ENCODE measurements around the gene PIGW. TPM values are rescaled to one million over a fixed set of nuclear protein-coding genes. Genes with fewer than 3 reads are reported as not detected.

PIGW gene
- polyA plus RNA-seq, 2 donors = 4.5 to 8.1 TPM

DNA sequence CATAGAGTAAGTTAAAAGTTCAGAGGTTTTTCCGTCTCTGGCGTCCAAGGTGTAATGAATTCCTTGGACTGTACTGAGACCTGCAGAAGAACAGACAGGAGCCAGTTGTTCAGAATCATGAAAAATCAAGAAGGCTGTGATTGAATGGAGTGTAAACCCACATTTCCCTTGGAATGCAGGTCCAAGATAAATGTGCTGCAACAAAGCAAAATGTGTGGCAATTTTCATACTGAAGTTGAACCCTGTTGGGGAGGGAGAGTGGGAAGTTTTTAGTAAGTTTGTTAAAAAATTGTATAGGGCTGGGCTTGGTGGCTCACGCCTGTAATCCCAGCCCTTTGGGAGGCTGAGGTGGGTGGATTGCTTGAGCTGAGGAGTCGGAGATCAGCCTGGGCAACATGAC, 31.3 kb downstream of the PIGW start:
- H3K36me3 ChIP-seq (ENCODE audit: control insufficient read depth in 2 of 2, insufficient read depth in 2 of 2, low read length in 1 of 2) = peaks cover 0 to 15% of the 10 kb centered on the region in 2 donors
- H3K9me3 ChIP-seq (ENCODE audit: control insufficient read depth in 2 of 2, insufficient read depth in 1 of 2, low read depth in 1 of 2, low read length in 1 of 2) = no peaks in the 10 kb centered on the region
- no peak overlapping the region for H3K4me3 ChIP-seq (ENCODE audit: low read depth in 1 of 2, low read length in 2 of 2)
- H3K4me1 ChIP-seq (ENCODE audit: control insufficient read depth in 2 of 2, insufficient read depth in 2 of 2, low read length in 1 of 2) = no peaks in the 10 kb centered on the region
- no peak overlapping the region for H3K27ac ChIP-seq (ENCODE audit: low read depth in 2 of 2, low read length in 1 of 2)
- WGBS, 2 donors = 93 to 94% methylated on average over 4 of the region's 4 CpGs
- H3K27me3 ChIP-seq (ENCODE audit: control insufficient read depth in 1 of 2, insufficient read depth in 2 of 2, low read length in 2 of 2) = no peaks in the 10 kb centered on the region

DNA sequence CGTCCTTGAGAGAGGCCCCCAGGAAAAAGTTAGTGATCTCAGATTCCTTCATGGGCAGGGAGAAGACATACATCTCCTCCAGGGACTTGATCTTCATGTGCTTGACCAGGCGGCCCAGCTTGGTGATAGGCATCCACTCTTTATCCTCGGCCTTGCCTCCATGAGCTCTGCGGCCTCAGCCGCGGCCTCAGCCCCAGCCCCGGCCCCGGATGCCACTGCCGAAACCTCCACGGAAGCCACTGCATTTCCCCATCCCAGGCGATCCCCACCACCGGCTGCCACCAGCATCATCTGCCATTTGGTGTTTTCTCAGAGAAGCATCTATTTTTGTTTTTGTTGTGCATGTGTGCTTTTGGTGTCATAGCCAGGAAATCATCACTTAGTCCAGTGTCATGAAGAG, 40.2 kb downstream of the PIGW start:
- Histone ChIP-seq H3K27me3 (ENCODE audit: control insufficient read depth in 1 of 2, insufficient read depth in 2 of 2, low read length in 2 of 2) (no peaks in the 10 kb centered on the region), H3K9me3 (ENCODE audit: control insufficient read depth in 2 of 2, insufficient read depth in 1 of 2, low read depth in 1 of 2, low read length in 1 of 2) (no peaks in the 10 kb centered on the region), H3K36me3 (ENCODE audit: control insufficient read depth in 2 of 2, insufficient read depth in 2 of 2, low read length in 1 of 2) (peaks cover 5 to 14% of the 10 kb centered on the region in 2 donors), H3K27ac (ENCODE audit: low read depth in 2 of 2, low read length in 1 of 2) (no peak overlapping the region), H3K4me3 (ENCODE audit: low read depth in 1 of 2, low read length in 2 of 2) (no peak overlapping the region), H3K4me1 (ENCODE audit: control insufficient read depth in 2 of 2, insufficient read depth in 2 of 2, low read length in 1 of 2) (no peaks in the 10 kb centered on the region)
- WGBS, 2 donors = 95 to 98% methylated on average over 12 of the region's 12 CpGs

DNA sequence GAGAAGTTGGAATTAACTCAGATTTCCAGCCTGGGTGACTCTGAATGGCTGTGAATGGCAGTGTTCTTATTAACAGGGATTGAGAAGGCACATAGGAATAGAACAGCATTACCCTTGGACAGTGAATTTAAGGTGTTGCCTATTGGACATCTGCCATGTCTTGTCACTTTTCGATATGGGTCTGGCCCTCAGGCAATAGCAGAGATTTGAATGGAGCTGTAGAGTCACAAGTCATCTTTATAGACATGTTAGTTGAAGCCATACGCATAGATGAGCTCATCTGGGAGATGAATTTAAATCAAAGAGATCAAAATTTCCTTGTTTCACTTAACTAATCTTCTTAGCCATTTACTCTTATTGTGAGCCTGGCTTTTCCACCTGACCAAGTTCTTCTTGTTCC, 42.0 kb downstream of the PIGW start:
- Histone ChIP-seq H3K4me1 (ENCODE audit: control insufficient read depth in 2 of 2, insufficient read depth in 2 of 2, low read length in 1 of 2) (no peaks in the 10 kb centered on the region), H3K4me3 (ENCODE audit: low read depth in 1 of 2, low read length in 2 of 2) (no peak overlapping the region), H3K9me3 (ENCODE audit: control insufficient read depth in 2 of 2, insufficient read depth in 1 of 2, low read depth in 1 of 2, low read length in 1 of 2) (no peaks in the 10 kb centered on the region), H3K27ac (ENCODE audit: low read depth in 2 of 2, low read length in 1 of 2) (no peak overlapping the region), H3K36me3 (ENCODE audit: control insufficient read depth in 2 of 2, insufficient read depth in 2 of 2, low read length in 1 of 2) (peaks cover 5 to 15% of the 10 kb centered on the region in 2 donors), H3K27me3 (ENCODE audit: control insufficient read depth in 1 of 2, insufficient read depth in 2 of 2, low read length in 2 of 2) (no peaks in the 10 kb centered on the region)
- WGBS, 2 donors = 57 to 71% methylated on average over 2 of the region's 2 CpGs

GRCh38 chr17:36578671-36579070, 43.9 kb downstream of the PIGW start:
- Histone ChIP-seq H3K27me3 (ENCODE audit: control insufficient read depth in 1 of 2, insufficient read depth in 2 of 2, low read length in 2 of 2) (no peaks in the 10 kb centered on the region), H3K36me3 (ENCODE audit: control insufficient read depth in 2 of 2, insufficient read depth in 2 of 2, low read length in 1 of 2) (peaks cover 5 to 14% of the 10 kb centered on the region in 2 donors), H3K4me1 (ENCODE audit: control insufficient read depth in 2 of 2, insufficient read depth in 2 of 2, low read length in 1 of 2) (no peaks in the 10 kb centered on the region), H3K27ac (ENCODE audit: low read depth in 2 of 2, low read length in 1 of 2) (no peak overlapping the region), H3K4me3 (ENCODE audit: low read depth in 1 of 2, low read length in 2 of 2) (no peak overlapping the region), H3K9me3 (ENCODE audit: control insufficient read depth in 2 of 2, insufficient read depth in 1 of 2, low read depth in 1 of 2, low read length in 1 of 2) (no peaks in the 10 kb centered on the region)
- 72 to 81% methylated on average over 2 of the region's 2 CpGs for WGBS, 2 donors

DNA sequence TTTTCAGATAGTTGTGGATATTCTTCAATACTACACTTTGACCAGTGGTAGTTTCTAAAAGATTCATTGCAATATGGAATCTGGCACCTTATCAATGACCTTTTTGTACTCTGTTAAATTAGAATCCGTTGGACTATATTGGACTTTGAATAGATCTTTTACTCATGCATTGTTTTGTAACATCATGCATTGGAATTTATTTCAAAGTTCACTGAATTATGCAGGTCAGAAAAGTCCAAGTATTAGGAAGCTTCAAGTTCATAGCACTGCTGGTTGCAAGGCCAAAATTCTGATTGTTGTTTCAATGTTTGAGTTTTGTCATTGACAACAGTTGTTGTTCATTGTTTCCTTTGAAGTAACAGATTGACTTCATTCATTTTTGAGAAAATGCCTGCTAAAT, 49.0 kb downstream of the PIGW start:
- Histone ChIP-seq H3K27me3 (ENCODE audit: control insufficient read depth in 1 of 2, insufficient read depth in 2 of 2, low read length in 2 of 2) (no peaks in the 10 kb centered on the region), H3K36me3 (ENCODE audit: control insufficient read depth in 2 of 2, insufficient read depth in 2 of 2, low read length in 1 of 2) (peaks cover 12 to 19% of the 10 kb centered on the region in 2 donors), H3K4me3 (ENCODE audit: low read depth in 1 of 2, low read length in 2 of 2) (no peak overlapping the region), H3K9me3 (ENCODE audit: control insufficient read depth in 2 of 2, insufficient read depth in 1 of 2, low read depth in 1 of 2, low read length in 1 of 2) (no peaks in the 10 kb centered on the region), H3K27ac (ENCODE audit: low read depth in 2 of 2, low read length in 1 of 2) (no peak overlapping the region), H3K4me1 (ENCODE audit: control insufficient read depth in 2 of 2, insufficient read depth in 2 of 2, low read length in 1 of 2) (no peaks in the 10 kb centered on the region)
- 59 to 76% methylated on average over 1 of the region's 1 CpG for WGBS, 2 donors

- H3K27ac ChIP-seq (ENCODE audit: low read depth in 2 of 2, low read length in 1 of 2) = no peak overlapping the region
- H3K4me1 ChIP-seq (ENCODE audit: control insufficient read depth in 2 of 2, insufficient read depth in 2 of 2, low read length in 1 of 2) = peaks cover 0 to under 1% of the 10 kb centered on the region in 2 donors
- WGBS, 2 donors = 88 to 94% methylated on average over 2 of the region's 2 CpGs
- H3K36me3 ChIP-seq (ENCODE audit: control insufficient read depth in 2 of 2, insufficient read depth in 2 of 2, low read length in 1 of 2) = peaks cover 8 to 19% of the 10 kb centered on the region in 2 donors
- no peak overlapping the region for H3K4me3 ChIP-seq (ENCODE audit: low read depth in 1 of 2, low read length in 2 of 2)
- H3K9me3 ChIP-seq (ENCODE audit: control insufficient read depth in 2 of 2, insufficient read depth in 1 of 2, low read depth in 1 of 2, low read length in 1 of 2) = no peaks in the 10 kb centered on the region
- no peaks in the 10 kb centered on the region for H3K27me3 ChIP-seq (ENCODE audit: control insufficient read depth in 1 of 2, insufficient read depth in 2 of 2, low read length in 2 of 2)
Observed at GRCh38 chr17:36586138-36586537, 51.4 kb downstream of the PIGW start.

Other genes with a start within 250 kb of the PIGW start
- gene TBC1D3G, start 211.1 kb upstream of the PIGW start, polyA plus RNA-seq = 10 to 100 TPM in 1 of 2 donors, not detected in 1; 20.5 TPM
- not detected for gene TBC1D3H, start 146.6 kb upstream of the PIGW start, polyA plus RNA-seq
- gene ZNHIT3, start 48.3 kb upstream of the PIGW start, polyA plus RNA-seq = 10 to 100 TPM; 14.7 to 37.0 TPM
- gene MYO19, start 119 bp upstream of the PIGW start, polyA plus RNA-seq = 10 to 100 TPM; 46.9 to 64.6 TPM
- 10 to 100 TPM; 32.9 to 42.2 TPM for gene GGNBP2, start 9.9 kb downstream of the PIGW start, polyA plus RNA-seq
- gene DHRS11, start 56.9 kb downstream of the PIGW start, polyA plus RNA-seq = 10 to 100 TPM; 10.7 to 15.0 TPM
- gene MRM1, start 66.6 kb downstream of the PIGW start, polyA plus RNA-seq = 1 to 10 TPM; 4.6 to 6.1 TPM